GM19043 (cell line): ENCODE measurements around the gene SPNS2.

ENCODE experiments used
- ATAC-seq: cut with Tn5 transposase; IDR thresholded peaks from one replicate; pipeline ENCODE4 v1.9.1; 2021; ENCODE audit warnings: low read depth; ENCODE audit not compliant: unreplicated experiment

The SPNS2 gene

DNA sequence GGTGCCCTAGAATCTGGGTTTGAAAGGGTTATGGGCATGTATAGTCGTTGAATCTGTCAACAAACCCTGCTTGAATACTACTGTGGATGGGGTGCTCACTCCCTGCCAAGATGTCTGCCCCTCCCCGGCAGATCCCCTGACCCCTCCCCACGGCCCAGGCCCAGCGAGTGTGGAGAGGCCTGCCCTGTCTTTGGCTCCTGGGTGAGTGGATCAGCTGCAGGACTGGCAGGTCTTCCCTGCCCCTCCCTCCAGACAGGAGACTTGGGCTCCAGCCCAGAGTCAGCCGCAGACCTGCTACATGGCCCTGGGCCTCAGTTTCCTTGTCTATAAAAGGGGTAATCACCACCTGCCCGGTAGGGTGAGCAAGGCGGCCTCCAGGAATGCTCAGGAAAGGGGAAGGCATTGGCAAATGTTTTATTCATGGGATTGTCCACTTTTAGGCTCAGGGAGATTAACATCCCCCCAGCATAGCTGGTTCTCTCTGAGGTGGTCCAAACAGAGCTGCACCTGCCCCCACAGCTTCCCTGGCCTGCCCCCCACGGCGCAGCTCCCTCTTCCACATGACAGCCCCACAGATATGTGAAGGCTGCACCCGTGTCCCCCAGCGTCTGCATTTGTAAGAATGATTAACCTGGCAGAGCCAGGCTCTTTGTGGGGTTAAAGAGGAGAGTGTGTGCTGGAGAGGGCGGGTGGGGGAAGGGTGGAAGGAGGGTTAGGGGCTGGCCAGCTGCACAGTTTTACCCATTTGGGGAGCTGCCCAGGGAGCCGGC, 18.5 kb upstream of the SPNS2 start:
- ATAC-seq = no peak

GRCh38 chr17:4480929-4481898, 17.5 kb upstream of the SPNS2 start:
- no peak for ATAC-seq

DNA sequence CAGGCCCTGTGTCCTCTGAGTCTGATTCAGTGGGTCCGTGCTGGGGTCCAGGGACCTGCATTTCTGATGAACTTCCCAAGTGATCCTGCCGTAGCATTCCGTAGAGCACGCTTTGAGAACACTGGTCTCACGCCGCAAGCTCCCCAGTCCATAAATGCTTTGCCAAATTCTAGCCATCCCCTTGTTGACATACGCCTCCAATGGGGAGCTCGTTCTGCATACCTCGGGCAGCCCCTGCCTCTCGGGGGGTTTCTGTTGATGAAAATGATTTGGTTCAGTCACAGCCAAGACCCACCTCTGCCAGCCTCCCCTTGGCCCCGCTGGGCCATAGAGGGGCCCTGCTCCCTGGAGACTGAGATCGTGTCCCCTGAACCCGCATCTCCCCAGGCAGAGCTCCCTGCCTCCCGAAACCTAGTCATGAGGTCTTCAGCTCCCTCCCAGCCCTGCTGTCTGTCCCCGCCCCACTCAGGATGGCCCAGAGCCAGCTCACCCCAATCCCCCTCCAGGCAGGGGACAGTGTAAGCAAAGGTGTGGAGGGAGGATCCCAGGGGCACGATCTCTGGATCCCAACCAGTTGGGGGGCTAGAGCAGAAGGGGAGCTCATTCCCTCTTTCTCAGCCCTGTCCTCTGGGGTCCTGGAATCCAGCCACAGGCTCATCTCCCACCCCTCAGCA, 16.2 kb upstream of the SPNS2 start:
- no peak for ATAC-seq

GRCh38 chr17:4483012-4483840, 15.5 kb upstream of the SPNS2 start:
- no peak for ATAC-seq

GRCh38 chr17:4485676-4486646, 12.7 kb upstream of the SPNS2 start:
- ATAC-seq = no peak

GRCh38 chr17:4487296-4487695, 11.4 kb upstream of the SPNS2 start:
- ATAC-seq = no peak

DNA sequence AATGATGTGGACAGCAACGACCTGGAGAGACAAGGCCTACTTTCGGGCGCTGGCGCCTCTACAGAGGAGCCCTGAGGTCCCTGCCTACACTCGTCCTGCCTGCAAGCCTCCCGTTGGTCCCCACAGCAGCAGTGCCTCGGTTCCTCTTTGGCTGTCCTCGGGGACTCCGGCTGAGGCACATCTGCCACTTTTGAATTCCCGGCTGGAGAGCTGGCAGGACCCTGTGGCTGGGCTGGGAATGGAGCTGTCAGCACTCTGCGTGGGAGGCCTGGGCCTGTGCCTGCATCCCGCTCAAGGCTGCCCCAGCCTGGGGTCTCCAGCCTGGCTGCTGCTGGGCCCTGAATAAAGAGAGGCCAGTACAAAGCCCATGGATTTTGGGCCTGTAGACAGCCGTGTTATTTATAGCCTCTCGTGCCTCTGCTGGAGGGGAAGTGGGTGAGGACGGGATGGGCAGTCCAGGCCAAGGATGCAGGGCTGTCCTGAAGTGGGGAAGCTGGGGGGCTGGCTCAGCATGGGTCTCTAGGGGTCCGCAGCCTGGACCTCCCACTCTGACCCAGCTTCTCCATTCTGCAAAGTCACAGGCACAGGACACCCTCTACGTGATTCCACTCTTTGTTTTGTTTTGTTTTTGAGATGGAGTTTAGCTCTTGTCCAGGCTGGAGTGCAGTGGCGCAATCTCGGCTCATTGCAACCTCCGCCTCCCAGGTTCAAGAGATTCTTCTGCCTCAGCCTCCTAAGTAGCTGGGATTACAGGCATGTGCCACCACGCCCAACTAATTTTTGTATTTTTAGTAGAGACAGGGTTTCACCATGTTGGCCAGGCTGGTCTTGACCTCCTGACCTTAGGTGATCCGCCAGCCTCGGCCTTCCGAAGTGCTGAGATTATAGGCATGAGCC, 10.6 kb upstream of the SPNS2 start:
- no peak for ATAC-seq

DNA sequence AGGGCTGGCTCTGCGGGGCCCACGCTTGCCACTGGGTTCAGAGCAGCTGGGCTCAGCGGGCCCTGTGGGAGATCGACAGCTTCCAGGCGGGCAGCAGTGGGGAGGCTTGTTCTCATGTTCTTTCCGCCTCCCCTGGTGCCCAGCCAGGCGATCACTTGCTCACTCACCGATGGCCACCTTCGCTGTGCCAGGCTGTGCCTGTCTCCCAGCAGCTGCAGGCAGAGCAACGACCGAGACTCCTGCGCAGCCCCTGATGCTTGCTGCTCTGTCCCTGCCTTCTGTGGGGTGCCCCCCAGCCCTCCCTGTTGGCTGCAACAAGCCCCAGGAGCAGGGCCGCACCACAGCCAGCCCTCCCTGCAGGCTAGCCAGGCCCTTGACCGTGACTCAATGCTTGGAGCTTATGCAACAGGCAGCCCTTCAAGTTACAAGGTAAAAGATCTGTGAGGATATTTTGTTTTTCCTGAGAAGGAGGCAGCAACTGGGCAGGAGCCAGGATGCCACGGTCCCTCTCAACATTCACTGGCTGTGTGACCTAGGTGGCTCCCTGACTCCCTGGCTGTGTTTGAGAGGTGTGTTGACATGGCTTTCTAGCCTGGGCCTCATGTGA, 9.6 kb upstream of the SPNS2 start:
- ATAC-seq = no peak

DNA sequence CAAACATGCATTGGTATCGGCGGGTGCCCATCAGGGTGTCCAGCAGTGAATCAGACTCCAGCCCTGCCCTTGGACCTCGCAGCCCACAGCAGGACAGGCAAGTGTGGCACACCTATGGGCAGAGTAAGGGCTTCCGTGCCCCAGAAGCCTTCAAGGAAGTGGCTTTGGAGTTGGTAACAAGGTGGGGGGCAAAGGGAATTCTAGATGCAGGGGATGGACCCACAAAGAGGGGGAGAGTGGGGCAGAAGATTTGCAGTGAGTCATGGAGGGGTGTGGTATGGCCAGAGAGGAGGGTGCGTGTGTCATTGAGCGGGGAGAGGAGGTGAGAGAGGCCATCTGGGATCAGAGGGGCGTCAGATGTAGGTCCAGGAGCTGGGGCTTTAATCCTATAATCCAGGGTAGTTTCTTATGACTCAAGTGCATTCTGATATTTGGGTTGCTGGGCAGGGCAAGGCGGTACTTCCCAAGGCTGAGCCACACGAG, 8.5 kb upstream of the SPNS2 start:
- ATAC-seq = no peak

DNA sequence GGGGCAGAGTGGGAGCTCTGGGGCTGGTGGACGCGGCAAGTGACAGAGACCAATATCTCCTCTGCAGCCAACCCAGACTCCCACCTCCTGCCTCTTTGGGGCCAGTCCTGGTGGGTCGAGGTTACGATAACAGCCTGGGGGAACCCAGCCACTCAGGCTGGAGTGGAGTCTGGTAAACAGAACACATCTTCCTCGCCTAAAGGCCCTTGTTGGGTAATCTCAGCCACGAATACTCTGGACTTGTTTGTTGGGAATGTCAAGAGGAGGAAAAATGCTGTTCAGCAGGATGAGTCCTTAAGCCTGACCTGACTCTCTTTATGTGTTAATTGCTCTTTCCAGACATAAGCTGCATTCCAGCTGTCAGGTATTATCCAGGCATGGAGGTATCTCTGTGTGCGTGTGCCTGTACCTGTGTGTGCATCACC, 8.0 kb upstream of the SPNS2 start:
- no peak for ATAC-seq

GRCh38 chr17:4492721-4493561, 5.7 kb upstream of the SPNS2 start:
- no peak for ATAC-seq

- no peak for ATAC-seq
These were observed 1.4 kb upstream of the SPNS2 start for GRCh38 chr17:4497101-4497824.

DNA sequence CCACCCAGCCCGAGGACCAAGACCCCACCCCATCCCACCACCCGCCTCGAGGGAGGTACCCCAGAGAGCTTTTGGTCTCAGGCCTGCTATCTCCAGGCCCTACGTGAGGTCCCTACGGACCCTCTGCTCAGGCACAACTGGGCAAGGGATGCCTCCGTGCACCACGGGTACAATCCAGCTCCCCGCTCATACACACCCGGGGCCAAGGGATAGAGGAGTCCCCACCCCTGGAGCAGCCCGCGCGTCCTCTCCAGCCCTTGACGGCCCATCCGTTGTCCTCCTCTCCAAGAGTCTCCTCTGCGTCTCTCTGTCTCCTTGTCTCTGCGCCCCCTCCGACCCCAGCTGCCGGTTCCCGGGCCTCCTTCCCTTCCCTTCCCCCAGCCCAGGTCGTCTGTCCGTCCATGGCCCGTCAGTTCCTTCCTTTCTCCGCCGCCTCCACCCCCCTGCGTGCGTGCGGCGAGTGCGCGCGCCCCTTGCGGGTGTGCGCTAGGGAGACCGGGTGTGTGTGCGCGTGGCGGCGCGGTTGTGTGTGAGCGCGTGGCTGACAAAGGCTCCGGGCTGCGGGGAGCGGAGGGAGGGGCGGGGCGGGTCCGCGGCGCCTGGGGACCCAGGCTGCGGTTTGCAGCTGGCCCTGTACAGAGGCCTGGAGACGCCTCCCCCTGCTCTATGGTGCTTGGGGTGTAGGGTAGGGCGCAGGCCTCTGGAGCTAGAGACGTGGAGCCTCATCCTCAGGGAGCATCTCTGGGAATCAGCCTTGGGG, 930 bp downstream of the SPNS2 start:
- ATAC-seq = no peak

DNA sequence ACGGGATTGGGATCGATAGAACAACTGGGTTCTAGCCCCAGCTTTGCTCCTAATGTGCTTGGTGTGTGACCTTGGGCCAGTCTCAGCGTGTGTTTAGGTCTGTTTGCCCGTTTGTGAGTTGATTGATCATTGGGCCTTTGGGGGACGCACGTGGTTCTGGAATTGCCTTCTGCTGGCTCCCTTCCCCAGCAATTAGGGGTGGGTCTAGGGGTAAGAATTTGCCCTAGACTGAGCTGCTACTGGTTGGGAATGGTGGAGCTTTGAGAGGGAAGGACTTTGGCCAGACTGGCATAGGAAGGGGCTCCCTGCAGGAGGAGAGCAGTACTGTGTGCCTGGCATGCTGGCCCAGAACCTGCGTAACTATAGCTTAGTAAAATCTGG, 1.5 kb downstream of the SPNS2 start:
- ATAC-seq = no peak

GRCh38 chr17:4501295-4501949, 2.7 kb downstream of the SPNS2 start:
- no peak for ATAC-seq
